H9 (cell line): ENCODE results near the gene MYO5B. TPM values are rescaled to one million over a fixed set of nuclear protein-coding genes. Genes with fewer than 3 reads are reported as not detected.

ENCODE experiments used
- DNase-seq: peaks from one replicate; pipeline ENCODE4 v3.0.0-alpha.2; 2017
- H2AFZ ChIP-seq: one replicate; pipeline ENCODE4 v1.6.1; 2013; ENCODE audit warnings: mild to moderate bottlenecking, low read length, control low read depth, moderate library complexity
- H2AK5ac ChIP-seq: 2 replicates; pipeline ENCODE4 v1.6.1; 2013; ENCODE audit warnings: low read length, control low read depth, mixed read lengths; ENCODE audit not compliant: insufficient read length
- H2BK120ac ChIP-seq: one replicate; pipeline ENCODE4 v1.6.1; 2013; ENCODE audit warnings: low read depth, mild to moderate bottlenecking, low read length, control low read depth, inconsistent platforms; ENCODE audit not compliant: poor library complexity, severe bottlenecking
- H2BK12ac ChIP-seq: 2 replicates; pipeline ENCODE4 v1.6.1; 2013; ENCODE audit warnings: low read length, control low read depth, mixed read lengths, low read depth; ENCODE audit not compliant: insufficient read length
- H2BK15ac ChIP-seq: 2 replicates; pipeline ENCODE4 v1.6.1; 2013; ENCODE audit warnings: low read depth, low read length, control low read depth
- H2BK20ac ChIP-seq: one replicate; pipeline ENCODE4 v1.6.1; 2013; ENCODE audit warnings: low read depth, mild to moderate bottlenecking, low read length, control low read depth, inconsistent platforms; ENCODE audit not compliant: poor library complexity, severe bottlenecking
- H2BK5ac ChIP-seq: 2 replicates; pipeline ENCODE4 v1.6.1; 2013; ENCODE audit warnings: low read length, control low read depth, mixed read lengths; ENCODE audit not compliant: insufficient read length
- H3K14ac ChIP-seq: 2 replicates; pipeline ENCODE4 v1.6.1; 2013; ENCODE audit warnings: low read length, control low read depth; ENCODE audit not compliant: insufficient read depth
- H3K18ac ChIP-seq: 2 replicates; pipeline ENCODE4 v1.6.1; 2013; ENCODE audit warnings: low read depth, mild to moderate bottlenecking, mixed read lengths, low read length, control low read depth; ENCODE audit not compliant: insufficient read length
- H3K23ac ChIP-seq: 2 replicates; pipeline ENCODE4 v1.6.1; 2013; ENCODE audit warnings: low read length, control low read depth, mixed read lengths, low read depth; ENCODE audit not compliant: insufficient read length
- H3K23me2 ChIP-seq: 2 replicates; pipeline ENCODE4 v1.6.1; 2013; ENCODE audit warnings: low read depth, mild to moderate bottlenecking, mixed read lengths, low read length, control low read depth; ENCODE audit not compliant: insufficient read length, poor library complexity, severe bottlenecking
- H3K27ac ChIP-seq: 2 replicates; pipeline ENCODE4 v1.5.1; 2013; ENCODE audit warnings: low read length, control low read depth, mixed read lengths, low read depth; ENCODE audit not compliant: insufficient read length
- H3K27me3 ChIP-seq: 2 replicates; pipeline ENCODE4 v1.6.1; 2013; ENCODE audit warnings: low read length, control low read depth, inconsistent platforms; ENCODE audit not compliant: insufficient read depth
- H3K4ac ChIP-seq: 2 replicates; pipeline ENCODE4 v1.6.1; 2013; ENCODE audit warnings: low read depth, mild to moderate bottlenecking, control low read depth, inconsistent platforms, low read length, moderate library complexity
- H3K4me1 ChIP-seq: 2 replicates; pipeline ENCODE4 v1.6.1; 2013; ENCODE audit warnings: low read length, control low read depth, inconsistent platforms; ENCODE audit not compliant: insufficient read depth
- H3K4me2 ChIP-seq: 2 replicates; pipeline ENCODE4 v1.6.1; 2013; ENCODE audit warnings: low read length, control low read depth, mixed read lengths; ENCODE audit not compliant: insufficient read length, insufficient read depth
- H3K56ac ChIP-seq: 2 replicates; pipeline ENCODE4 v1.6.1; 2013; ENCODE audit warnings: low read depth, mild to moderate bottlenecking, mixed read lengths, low read length, control low read depth; ENCODE audit not compliant: insufficient read length
- H3K79me1 ChIP-seq: 2 replicates; pipeline ENCODE4 v1.6.1; 2013; ENCODE audit warnings: low read depth, mild to moderate bottlenecking, moderate library complexity, low read length, control low read depth, inconsistent platforms; ENCODE audit not compliant: insufficient read depth, poor library complexity, severe bottlenecking
- H3K79me2 ChIP-seq: 2 replicates; pipeline ENCODE4 v1.6.1; 2013; ENCODE audit warnings: low read length, control low read depth, inconsistent platforms; ENCODE audit not compliant: insufficient read depth
- H3K9ac ChIP-seq: 2 replicates; pipeline ENCODE4 v1.6.1; 2013; ENCODE audit warnings: low read length, control low read depth, mixed read lengths; ENCODE audit not compliant: insufficient read length; ENCODE audit errors: extremely low read depth
- H3K9me3 ChIP-seq: one replicate; pipeline ENCODE4 v1.6.1; 2013; ENCODE audit warnings: low read depth, low read length, inconsistent platforms; ENCODE audit not compliant: control insufficient read depth
- H3T11ph ChIP-seq: one replicate; pipeline ENCODE4 v1.6.1; 2013; ENCODE audit warnings: mild to moderate bottlenecking, low read length, control low read depth, inconsistent platforms
- H4K20me1 ChIP-seq: one replicate; pipeline ENCODE4 v1.6.1; 2013; ENCODE audit not compliant: control insufficient read depth, insufficient read length, insufficient read depth
- H4K5ac ChIP-seq: 2 replicates; pipeline ENCODE4 v1.6.1; 2013; ENCODE audit warnings: low read depth, mild to moderate bottlenecking, mixed read lengths, low read length, control low read depth; ENCODE audit not compliant: insufficient read length
- H4K8ac ChIP-seq: replicated peaks from 2 replicates; pipeline ENCODE4 v1.6.1; 2013; ENCODE audit warnings: low read length, control low read depth, mixed read lengths, low read depth; ENCODE audit not compliant: insufficient read length
- H4K91ac ChIP-seq: 2 replicates; pipeline ENCODE4 v1.6.1; 2013; ENCODE audit warnings: low read depth, mild to moderate bottlenecking, moderate library complexity, mixed read lengths, low read length, control low read depth; ENCODE audit not compliant: insufficient read length
- H3K27ac Mint-ChIP-seq, 3 experiments: 2 replicates in 2 of 3; 3 replicates in 1 of 3; pipeline ENCODE4 v1.8.0; 2020 to 2021; ENCODE audit warnings: mixed read lengths in 3 of 3, mild to moderate bottlenecking in 1 of 3, moderate library complexity in 1 of 3
- H3K27me3 Mint-ChIP-seq: 2 replicates; pipeline ENCODE4 v1.8.0; 2021; ENCODE audit warnings: low read depth, mild to moderate bottlenecking, moderate library complexity, mixed read lengths
- H3K36me3 Mint-ChIP-seq, 3 experiments: 2 replicates in 2 of 3; 3 replicates in 1 of 3; pipeline ENCODE4 v1.8.0; 2020 to 2021; ENCODE audit warnings: low read depth in 3 of 3, mixed read lengths in 3 of 3; ENCODE audit not compliant: insufficient read depth in 1 of 3
- H3K4me1 Mint-ChIP-seq, 2 experiments: 2 replicates each; pipeline ENCODE4 v1.8.0; 2020; ENCODE audit warnings: mixed read lengths in 2 of 2
- H3K4me3 Mint-ChIP-seq, 2 experiments: 2 replicates in 1 of 2; 3 replicates in 1 of 2; pipeline ENCODE4 v1.8.0; 2020 to 2021; ENCODE audit warnings: mild to moderate bottlenecking in 2 of 2, mixed read lengths in 2 of 2, moderate library complexity in 1 of 2
- H3K9me3 Mint-ChIP-seq, 2 experiments: 2 replicates in 1 of 2; 3 replicates in 1 of 2; pipeline ENCODE4 v1.8.0; 2020; ENCODE audit warnings: mild to moderate bottlenecking in 2 of 2, mixed read lengths in 2 of 2, moderate library complexity in 1 of 2
- WGBS: extraction: QIAGEN DNeasy Blood & Tissue Kit; methylation state at CpG from one replicate; pipeline ENCODE4 v1.1.7; 2013; ENCODE audit warnings: missing lambda C conversion rate, low lambda C conversion rate, mixed read lengths; ENCODE audit not compliant: insufficient read length; ENCODE audit errors: extremely low coverage; 5-methylcytosine and 5-hydroxymethylcytosine counted together
- total RNA-seq: library from RNA; stranded (reverse); gene quantifications from 2 replicates; pipeline ENCODE4 v1.2.1, GENCODE V29; 2021
- TF ChIP-seq, protein P1 (sequence below): fragments of 200-600 bp; sonication (generic); conservative IDR thresholded peaks from 3 replicates; pipeline ENCODE4 v1.8.0; 2021; ENCODE audit warnings: antibody characterized with exemption, mild to moderate bottlenecking

MYO5B gene
- total RNA-seq, 1 experiment from 2014 or later: 9.3 TPM

DNA sequence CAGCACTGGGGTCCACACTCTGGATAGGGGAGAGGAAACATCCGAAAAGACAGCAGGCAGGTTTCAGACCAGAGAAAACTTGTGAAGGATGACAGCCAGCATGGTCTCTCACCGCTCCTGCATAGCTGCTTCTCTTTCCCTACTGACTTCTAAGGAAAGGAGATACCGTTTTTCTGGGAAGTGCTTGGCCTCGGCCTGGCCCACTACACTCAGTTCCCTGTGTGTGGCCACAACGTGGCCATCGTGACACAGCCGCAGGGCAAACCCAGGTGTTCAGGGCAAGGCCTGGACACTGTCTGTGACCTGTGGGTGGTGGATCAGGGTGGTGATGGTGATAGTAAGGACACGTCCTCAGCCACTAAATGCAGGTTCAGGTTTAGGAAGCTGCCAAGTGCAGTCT, 347.4 kb downstream of the MYO5B start:
- Histone ChIP-seq H3K4me2 (no peak overlapping the region), H3K18ac (no peak overlapping the region), H2AK5ac (no peak overlapping the region), H3K79me1 (no peaks in the 10 kb centered on the region), H2BK15ac (no peak overlapping the region), H4K91ac (no peak overlapping the region), H3K14ac (no peak overlapping the region), H3K56ac (no peak overlapping the region), H3K23me2 (no peaks in the 10 kb centered on the region), H4K20me1 (no peaks in the 10 kb centered on the region), H2AFZ (no peak overlapping the region), H4K8ac (no peak overlapping the region), H3K4ac (no peak overlapping the region), H3K4me1 (peaks cover 3% of the 10 kb centered on the region; the same call in 1 of the 2 replicates), H3T11ph (no peak overlapping the region), H3K9ac (no peak overlapping the region), H3K27ac (no peak overlapping the region), H2BK12ac (no peak overlapping the region), H3K23ac (no peak overlapping the region), H2BK5ac (no peak overlapping the region), H3K9me3 (no peaks in the 10 kb centered on the region), H4K5ac (no peak overlapping the region), H2BK120ac (no peak overlapping the region), H3K79me2 (no peaks in the 10 kb centered on the region), H2BK20ac (no peak overlapping the region), H3K27me3 (no peaks in the 10 kb centered on the region)
- TF ChIP-seq, protein P1, sequence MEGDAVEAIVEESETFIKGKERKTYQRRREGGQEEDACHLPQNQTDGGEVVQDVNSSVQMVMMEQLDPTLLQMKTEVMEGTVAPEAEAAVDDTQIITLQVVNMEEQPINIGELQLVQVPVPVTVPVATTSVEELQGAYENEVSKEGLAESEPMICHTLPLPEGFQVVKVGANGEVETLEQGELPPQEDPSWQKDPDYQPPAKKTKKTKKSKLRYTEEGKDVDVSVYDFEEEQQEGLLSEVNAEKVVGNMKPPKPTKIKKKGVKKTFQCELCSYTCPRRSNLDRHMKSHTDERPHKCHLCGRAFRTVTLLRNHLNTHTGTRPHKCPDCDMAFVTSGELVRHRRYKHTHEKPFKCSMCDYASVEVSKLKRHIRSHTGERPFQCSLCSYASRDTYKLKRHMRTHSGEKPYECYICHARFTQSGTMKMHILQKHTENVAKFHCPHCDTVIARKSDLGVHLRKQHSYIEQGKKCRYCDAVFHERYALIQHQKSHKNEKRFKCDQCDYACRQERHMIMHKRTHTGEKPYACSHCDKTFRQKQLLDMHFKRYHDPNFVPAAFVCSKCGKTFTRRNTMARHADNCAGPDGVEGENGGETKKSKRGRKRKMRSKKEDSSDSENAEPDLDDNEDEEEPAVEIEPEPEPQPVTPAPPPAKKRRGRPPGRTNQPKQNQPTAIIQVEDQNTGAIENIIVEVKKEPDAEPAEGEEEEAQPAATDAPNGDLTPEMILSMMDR: no peak
- no peak overlapping the region for H3K4me3 Mint-ChIP-seq
- H3K27ac Mint-ChIP-seq: peak overlapping the region in 1 of 3 experiments; percentile 63; a peak in 1 of 7 replicates
- H3K9me3 Mint-ChIP-seq: no peaks in the 10 kb centered on the region
- no CpG with 5 or more reads among the region's 8 CpGs for WGBS
- H3K36me3 Mint-ChIP-seq: peaks cover 0 to 6% (median 0%) of the 10 kb centered on the region in 3 experiments; a peak in 4 of 7 replicates
- H3K4me1 Mint-ChIP-seq: peaks cover 46 to 47% of the 10 kb centered on the region in 2 experiments
- no peak for DNase-seq
- no peaks in the 10 kb centered on the region; the same call in none of the 2 replicates for H3K27me3 Mint-ChIP-seq
